T-helper 1 cell treated with Interleukin-12 subunit alpha and Interleukin-12 subunit beta and Interleukin-4 antibody, amounts not matched to agents 30 ng/mL and 1 ng/mL, for 36 hours (primary cell): ENCODE data around the gene CHURC1. TPM values are rescaled to one million over a fixed set of nuclear protein-coding genes. Genes with fewer than 3 reads are reported as not detected.

Experiments
- intact Hi-C: fragments of 100-400 bp; cut with micrococcal nuclease; formaldehyde crosslinking; loops from one replicate; pipeline ENCODE4 v1.15.1; 2024
- total RNA-seq: library from RNA; stranded (reverse); gene quantifications from 2 replicates; pipeline ENCODE4 v1.2.3, GENCODE V29; 2022

Gene CHURC1
- total RNA-seq, 1 donor from 2014 or later, result 57.8 TPM

DNA sequence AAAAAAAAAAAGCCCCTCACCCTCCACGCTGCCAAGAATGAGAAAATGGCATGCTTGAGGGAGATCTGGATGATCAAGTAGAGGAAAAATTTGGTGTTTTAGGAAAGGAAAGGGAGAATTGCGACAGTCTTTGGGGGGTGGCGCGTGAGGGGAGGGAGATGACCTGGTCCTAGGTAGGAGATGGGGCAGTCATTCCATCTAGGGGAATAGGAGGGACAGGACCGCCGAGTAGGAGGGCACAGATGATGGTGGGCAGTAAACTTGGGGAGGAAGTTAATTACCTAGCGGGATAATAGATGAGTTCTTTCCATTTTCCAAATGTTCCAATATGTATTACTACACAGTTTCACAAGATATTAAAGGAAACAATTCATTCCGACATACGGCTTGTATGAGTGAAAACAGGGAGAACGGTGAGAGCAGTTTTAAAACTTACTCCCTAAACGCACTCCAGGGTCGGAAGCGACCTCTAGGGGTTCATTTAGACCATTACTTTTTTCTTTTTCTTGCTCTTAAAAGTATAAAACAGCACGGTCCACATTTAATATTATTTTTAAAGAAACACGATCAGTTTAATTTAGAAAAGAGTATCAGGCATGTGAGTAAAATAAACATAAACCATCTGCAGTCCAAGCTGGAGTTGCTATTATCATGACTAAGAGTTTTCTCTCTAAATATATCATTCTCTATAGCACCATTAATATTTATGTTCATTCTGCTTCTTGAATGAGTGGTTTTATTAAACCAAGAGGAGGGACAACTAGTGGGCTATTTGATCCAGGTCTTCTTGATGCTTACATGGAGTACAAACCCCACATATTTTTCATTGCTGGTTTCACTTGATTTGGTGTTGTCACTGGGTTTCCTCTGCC, 69.4 kb downstream of the CHURC1 start:
- intact Hi-C loops, result loop anchor here (1.0 to 10.0 kb wide), 6 partner anchors 11 to 1439 kb away; partner anchors contain the start of genes PPP2R5E and RAB15

Other genes starting within 250 kb of the CHURC1 start
- gene PLEKHG3, start 210.0 kb upstream of the CHURC1 start, total RNA-seq, result 53.8 and 54.4 TPM in 2 replicates
- not detected in 2 replicates for gene SPTB, start 34.5 kb upstream of the CHURC1 start, total RNA-seq
- gene GPX2, start 28.3 kb downstream of the CHURC1 start, total RNA-seq, result not detected in 2 replicates
- 5.7 and 6.3 TPM in 2 replicates for gene RAB15, start 57.9 kb downstream of the CHURC1 start, total RNA-seq
- 9.7 and 13.1 TPM in 2 replicates for gene FNTB, start 72.4 kb downstream of the CHURC1 start, total RNA-seq
- gene MAX, start 188.1 kb downstream of the CHURC1 start, total RNA-seq, result 154 and 160 TPM in 2 replicates